ENCODE measurements around the gene AKAP7. TPM values are rescaled to one million over a fixed set of nuclear protein-coding genes. Genes with fewer than 3 reads are reported as not detected.
A peak's percentile ranks its signal among the peaks of the same experiment; 100 is the strongest.
"Not testable (repeated sequence)": the region's sequence is repeated elsewhere in the genome, so short reads cannot be mapped to it uniquely, and the experiment has no call there.

The AKAP7 gene
- total RNA-seq, 1 experiment from 2014 or later: 6.1 TPM

GRCh38 chr6:131258010-131258652 is 122.9 kb downstream of the AKAP7 start:
- Histone ChIP-seq H3K36me3 (no peaks in the 10 kb centered on the region), H3K4me3 (no peak overlapping the region), H3K27me3 (no peaks in the 10 kb centered on the region), H3K9me3 (no peaks in the 10 kb centered on the region)
- DNase-seq: no peak

GRCh38 chr6:131258816-131259476 is 123.7 kb downstream of the AKAP7 start:
- H3K27me3 ChIP-seq: no peaks in the 10 kb centered on the region
- H3K4me3 ChIP-seq: no peak overlapping the region
- DNase-seq: peak; percentile 5
- no peaks in the 10 kb centered on the region for H3K36me3 ChIP-seq
- no peaks in the 10 kb centered on the region for H3K9me3 ChIP-seq

- H3K4me3 ChIP-seq, DNase-seq, H3K9me3 ChIP-seq, H3K36me3 ChIP-seq, H3K27me3 ChIP-seq: not testable (repeated sequence)
These were observed 125.7 kb downstream of the AKAP7 start for GRCh38 chr6:131260960-131261359.

GRCh38 chr6:131262060-131262459 is 126.8 kb downstream of the AKAP7 start:
- Histone ChIP-seq H3K36me3 (no peaks in the 10 kb centered on the region), H3K27me3 (no peaks in the 10 kb centered on the region)
- no peak for DNase-seq

GRCh38 chr6:131265939-131266338 is 130.7 kb downstream of the AKAP7 start:
- H3K36me3 ChIP-seq: no peaks in the 10 kb centered on the region
- H3K27me3 ChIP-seq: no peaks in the 10 kb centered on the region
- no peak for DNase-seq
- H3K9me3 ChIP-seq: peaks cover 4% of the 10 kb centered on the region; the same call in 1 of the 2 replicates
- no peak overlapping the region for H3K4me3 ChIP-seq

More at GRCh38 chr6:131262060-131262459, 126.8 kb downstream of the AKAP7 start:
- Histone ChIP-seq H3K9me3 (no peaks in the 10 kb centered on the region), H3K4me3 (no peak overlapping the region)

- H3K9me3 ChIP-seq: peaks cover 4% of the 10 kb centered on the region; the same call in 1 of the 2 replicates
- no peaks in the 10 kb centered on the region for H3K27me3 ChIP-seq
- H3K36me3 ChIP-seq: no peaks in the 10 kb centered on the region
- DNase-seq: no peak
- H3K4me3 ChIP-seq: no peak overlapping the region
These were observed 133.0 kb downstream of the AKAP7 start for GRCh38 chr6:131268303-131268702.

GRCh38 chr6:131269565-131270391 is 134.5 kb downstream of the AKAP7 start:
- Histone ChIP-seq H3K36me3 (no peaks in the 10 kb centered on the region), H3K27me3 (no peaks in the 10 kb centered on the region), H3K9me3 (peaks cover 4% of the 10 kb centered on the region; the same call in 1 of the 2 replicates), H3K4me3 (no peak overlapping the region)
- no peak for DNase-seq

- no peaks in the 10 kb centered on the region for H3K27me3 ChIP-seq
- no peaks in the 10 kb centered on the region for H3K36me3 ChIP-seq
- no peak for DNase-seq
- H3K4me3 ChIP-seq: no peak overlapping the region
- H3K9me3 ChIP-seq: peaks cover 4% of the 10 kb centered on the region; the same call in 1 of the 2 replicates
These were observed 135.3 kb downstream of the AKAP7 start for GRCh38 chr6:131270534-131270933.

- Histone ChIP-seq H3K9me3 (peaks cover 4% of the 10 kb centered on the region; the same call in 1 of the 2 replicates), H3K4me3 (no peak overlapping the region), H3K27me3 (no peaks in the 10 kb centered on the region), H3K36me3 (no peaks in the 10 kb centered on the region)
- DNase-seq: no peak
These were observed 140.0 kb downstream of the AKAP7 start for GRCh38 chr6:131275273-131275672.

GRCh38 chr6:131277591-131277990 is 142.3 kb downstream of the AKAP7 start:
- Histone ChIP-seq H3K4me3 (no peak overlapping the region), H3K9me3 (no peaks in the 10 kb centered on the region), H3K36me3 (no peaks in the 10 kb centered on the region), H3K27me3 (no peaks in the 10 kb centered on the region)
- no peak for DNase-seq

- no peak for DNase-seq
These were observed 146.4 kb downstream of the AKAP7 start for GRCh38 chr6:131281471-131282270.

GRCh38 chr6:131282365-131282764 is 147.1 kb downstream of the AKAP7 start:
- Histone ChIP-seq H3K36me3 (no peaks in the 10 kb centered on the region), H3K27me3 (no peaks in the 10 kb centered on the region), H3K9me3 (no peaks in the 10 kb centered on the region), H3K4me3 (no peak overlapping the region)
- DNase-seq: no peak

More at GRCh38 chr6:131281471-131282270, 146.4 kb downstream of the AKAP7 start:
- Histone ChIP-seq H3K36me3 (no peaks in the 10 kb centered on the region), H3K9me3 (no peaks in the 10 kb centered on the region), H3K4me3 (no peak overlapping the region), H3K27me3 (no peaks in the 10 kb centered on the region)

GRCh38 chr6:131283466-131284175 is 148.4 kb downstream of the AKAP7 start:
- H3K27me3 ChIP-seq: no peaks in the 10 kb centered on the region
- H3K36me3 ChIP-seq: no peaks in the 10 kb centered on the region
- no peak overlapping the region for H3K4me3 ChIP-seq
- H3K9me3 ChIP-seq: no peaks in the 10 kb centered on the region
- no peak for DNase-seq

GRCh38 chr6:131285548-131285947 is 150.3 kb downstream of the AKAP7 start:
- DNase-seq: no peak
- no peaks in the 10 kb centered on the region for H3K27me3 ChIP-seq
- H3K9me3 ChIP-seq: no peaks in the 10 kb centered on the region
- H3K36me3 ChIP-seq: no peaks in the 10 kb centered on the region
- no peak overlapping the region for H3K4me3 ChIP-seq

- no peak overlapping the region for H3K4me3 ChIP-seq
- H3K36me3 ChIP-seq: no peaks in the 10 kb centered on the region
- no peaks in the 10 kb centered on the region for H3K27me3 ChIP-seq
- no peaks in the 10 kb centered on the region for H3K9me3 ChIP-seq
- DNase-seq: no peak
These were observed 151.3 kb downstream of the AKAP7 start for GRCh38 chr6:131286469-131287040.

GRCh38 chr6:131288214-131288613 is 152.9 kb downstream of the AKAP7 start:
- Histone ChIP-seq H3K9me3 (no peaks in the 10 kb centered on the region), H3K4me3 (no peak overlapping the region), H3K36me3 (no peaks in the 10 kb centered on the region), H3K27me3 (no peaks in the 10 kb centered on the region)
- DNase-seq: no peak
